CD14-positive monocyte (primary cell): Measurements from ENCODE around the gene RPLP2. TPM values are rescaled to one million over a fixed set of nuclear protein-coding genes. Genes with fewer than 3 reads are reported as not detected.

Experiments
- DNase-seq, 3 donors: peaks; one replicate each; pipeline ENCODE4 v3.0.0-alpha.2; 2011 to 2022
- H2AFZ ChIP-seq: 2 replicates; pipeline ENCODE4 v1.6.0; 2012; ENCODE audit warnings: mild to moderate bottlenecking, low read depth, low read length, inconsistent platforms; ENCODE audit not compliant: insufficient read depth, poor library complexity, severe bottlenecking
- H3K27ac ChIP-seq, 2 donors: 1 replicate in 1 of 2; 2 replicates in 1 of 2; pipeline ENCODE4 v1.5.1; 2012 to 2013; ENCODE audit warnings: low read length in 2 of 2, control low read depth in 1 of 2, inconsistent platforms in 1 of 2, low read depth in 1 of 2, mild to moderate bottlenecking in 1 of 2
- H3K27me3 ChIP-seq, 2 donors: one replicate each; pipeline versions ENCODE4 v1.6.0 to v1.6.1; 2011 to 2013; ENCODE audit warnings: low read length in 2 of 2; ENCODE audit not compliant: control insufficient read depth in 2 of 2, insufficient read depth in 2 of 2
- H3K36me3 ChIP-seq, 2 donors: replicated peaks in 1 of 2; 1 replicate in 1 of 2; 2 replicates in 1 of 2; pipeline versions ENCODE4 v1.5.1 to v1.6.1; 2012 to 2013; ENCODE audit warnings: low read length in 2 of 2, control low read depth in 1 of 2, inconsistent platforms in 1 of 2, mild to moderate bottlenecking in 1 of 2; ENCODE audit not compliant: insufficient read depth in 2 of 2, control insufficient read depth in 1 of 2
- H3K4me1 ChIP-seq, 2 donors: 1 replicate in 1 of 2; 2 replicates in 1 of 2; pipeline versions ENCODE4 v1.5.1 to v1.6.1; 2012 to 2013; ENCODE audit warnings: low read length in 2 of 2, control low read depth in 1 of 2, inconsistent platforms in 1 of 2, mild to moderate bottlenecking in 1 of 2, moderate library complexity in 1 of 2; ENCODE audit not compliant: insufficient read depth in 2 of 2, control insufficient read depth in 1 of 2
- H3K4me2 ChIP-seq: replicated peaks from 2 replicates; pipeline ENCODE3; 2012; ENCODE audit warnings: low read length, moderate library complexity, mild to moderate bottlenecking; ENCODE audit not compliant: poor library complexity, severe bottlenecking; ENCODE audit errors: extremely low read depth
- H3K4me3 ChIP-seq, 3 experiments: fragments of 200-600 bp in 1 of 3; sonication (generic) in 1 of 3; replicated peaks in 1 of 3; 1 replicate in 2 of 3; 2 replicates in 1 of 3; pipeline ENCODE4 v1.5.1; 2011 to 2013; ENCODE audit warnings: low read length in 3 of 3, mild to moderate bottlenecking in 3 of 3, control low read depth in 2 of 3, low read depth in 2 of 3, inconsistent platforms in 1 of 3, moderate library complexity in 1 of 3
- H3K79me2 ChIP-seq: 2 replicates; pipeline ENCODE4 v1.6.0; 2012; ENCODE audit warnings: mild to moderate bottlenecking, control low read depth, inconsistent platforms, low read length, moderate library complexity; ENCODE audit not compliant: insufficient read depth
- H3K9ac ChIP-seq: 2 replicates; pipeline ENCODE4 v1.6.0; 2017; ENCODE audit warnings: low read length, mild to moderate bottlenecking; ENCODE audit not compliant: insufficient read depth, poor library complexity, severe bottlenecking
- H3K9me3 ChIP-seq, 2 donors: replicated peaks in 1 of 2; 1 replicate in 1 of 2; 2 replicates in 1 of 2; pipeline versions ENCODE4 v1.5.1 to v1.6.1; 2012 to 2013; ENCODE audit warnings: low read length in 2 of 2, control low read depth in 1 of 2; ENCODE audit not compliant: control insufficient read depth in 1 of 2, insufficient read depth in 1 of 2
- H4K20me1 ChIP-seq: 2 replicates; pipeline ENCODE4 v1.6.0; 2012; ENCODE audit warnings: mild to moderate bottlenecking, low read length, control low read depth, moderate library complexity; ENCODE audit not compliant: insufficient read depth
- H3K27ac Mint-ChIP-seq, 7 donors: one replicate each; pipeline ENCODE4 v1.8.0; 2020; ENCODE audit warnings: mild to moderate bottlenecking in 7 of 7, mixed read lengths in 7 of 7, moderate library complexity in 6 of 7, inconsistent platforms in 2 of 7
- H3K27me3 Mint-ChIP-seq, 3 donors: one replicate each; pipeline ENCODE4 v1.8.0; 2021 to 2022; ENCODE audit warnings: low read depth in 3 of 3, mild to moderate bottlenecking in 3 of 3, mixed read lengths in 3 of 3, moderate library complexity in 3 of 3, inconsistent platforms in 1 of 3
- H3K36me3 Mint-ChIP-seq, 2 donors: one replicate each; pipeline ENCODE4 v1.8.0; 2020; ENCODE audit warnings: mixed read lengths in 2 of 2, inconsistent platforms in 1 of 2, mild to moderate bottlenecking in 1 of 2
- H3K4me1 Mint-ChIP-seq: one replicate; pipeline ENCODE4 v1.8.0; 2020; ENCODE audit warnings: mild to moderate bottlenecking, mixed read lengths
- H3K4me3 Mint-ChIP-seq, 2 donors: one replicate each; pipeline ENCODE4 v1.8.0; 2020; ENCODE audit warnings: mild to moderate bottlenecking in 2 of 2, mixed read lengths in 2 of 2, moderate library complexity in 1 of 2
- H3K9me3 Mint-ChIP-seq, 7 donors: one replicate each; pipeline ENCODE4 v1.8.0; 2020 to 2022; ENCODE audit warnings: mixed read lengths in 7 of 7, mild to moderate bottlenecking in 6 of 7, moderate library complexity in 6 of 7, inconsistent platforms in 2 of 7
- WGBS: methylation state at CpG from one replicate; pipeline ENCODE4 v1.1.5; 2013; ENCODE audit warnings: missing lambda C conversion rate; ENCODE audit not compliant: insufficient coverage; 5-methylcytosine and 5-hydroxymethylcytosine counted together
- intact Hi-C, 2 donors: fragments of 100-400 bp; cut with micrococcal nuclease; formaldehyde crosslinking; loops; one replicate each; pipeline versions ENCODE4 v1.15.0 to v1.15.1; 2023
- polyA plus RNA-seq, 3 donors: library from polyadenylated mRNA; depleted of rRNA in 1 of 3; unstranded in 2 of 3; stranded (reverse) in 1 of 3; fragments of 300-500 nt in 2 of 3; fragments of >200 nt in 1 of 3; fragmentation: Illumina TruSeq in 2 of 3; gene quantifications; 1 replicate in 2 of 3; 2 replicates in 1 of 3; pipeline ENCODE4 v1.2.3, GENCODE V29; 2012 to 2021
- TF ChIP-seq, protein P1 (sequence below): fragments of 200-600 bp; IDR thresholded peaks from one replicate; pipeline ENCODE4 v1.8.0; 2022; ENCODE audit warnings: antibody characterized with exemption, mild to moderate bottlenecking

The RPLP2 gene
- polyA plus RNA-seq, 3 donors: 879 to 1,191 (median 990) TPM

DNA sequence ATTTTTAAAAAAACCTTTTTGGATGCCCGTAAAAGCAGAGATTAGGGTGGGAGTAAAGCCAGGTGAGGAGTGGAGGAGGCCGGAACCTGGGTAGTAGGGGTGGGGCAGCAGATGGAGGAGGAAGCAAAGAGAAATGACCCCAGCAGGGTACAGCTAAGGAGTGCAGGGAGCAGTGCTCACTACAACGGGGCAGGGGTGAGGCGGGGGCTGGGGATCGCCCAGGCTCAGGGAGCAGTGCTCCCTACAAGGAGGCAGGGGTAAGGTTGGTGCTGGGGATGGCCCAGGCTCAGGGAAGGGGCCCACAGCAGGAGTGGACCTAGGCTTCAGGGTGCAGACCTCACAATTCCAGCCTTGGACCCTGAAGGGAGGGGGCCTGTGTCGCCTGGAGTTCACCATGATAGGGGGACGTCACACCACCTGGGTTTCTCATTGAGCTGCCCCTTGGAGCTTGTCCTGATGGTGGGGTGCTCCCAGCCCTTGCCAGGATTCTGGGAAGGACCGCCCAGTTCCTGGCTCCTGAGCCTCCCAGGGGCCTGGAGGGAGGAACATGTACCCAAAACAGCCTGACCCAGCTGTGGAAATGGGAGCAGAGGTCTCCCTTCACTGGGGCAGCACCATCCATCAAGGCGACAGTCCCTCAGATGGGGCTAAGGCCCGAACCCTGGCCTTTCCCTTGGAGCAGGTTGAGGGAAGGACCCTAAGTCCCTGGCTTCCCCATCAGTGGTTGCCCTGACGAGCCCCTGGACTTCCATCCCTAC is 6.1 kb downstream of the RPLP2 start:
- no peak overlapping the region for H3K4me3 Mint-ChIP-seq
- H3K27me3 ChIP-seq: no peaks in the 10 kb centered on the region
- H3K4me1 Mint-ChIP-seq: peaks cover 18% of the 10 kb centered on the region
- H4K20me1 ChIP-seq: peaks cover 38% of the 10 kb centered on the region
- DNase-seq: no peak
- peak overlapping the region in 1 of 7 donors; percentile 3 for H3K27ac Mint-ChIP-seq
- H3K4me2 ChIP-seq: no peak overlapping the region
- H3K9me3 ChIP-seq: no peaks in the 10 kb centered on the region
- H3K79me2 ChIP-seq: peaks cover 31% of the 10 kb centered on the region
- no peaks in the 10 kb centered on the region for H3K9me3 Mint-ChIP-seq
- no peak overlapping the region for H2AFZ ChIP-seq
- no peak overlapping the region for H3K27ac ChIP-seq
- H3K36me3 ChIP-seq: peaks cover 23 to 29% of the 10 kb centered on the region in 2 donors
- H3K4me3 ChIP-seq: no peak overlapping the region
- peaks cover 23 to 31% of the 10 kb centered on the region in 2 donors for H3K36me3 Mint-ChIP-seq
- WGBS: 96% methylated on average over 8 of the region's 11 CpGs
- no peak overlapping the region for H3K9ac ChIP-seq
- H3K27me3 Mint-ChIP-seq: peaks cover 0 to 10% (median 2%) of the 10 kb centered on the region in 3 donors
- peaks cover 19 to 30% of the 10 kb centered on the region in 2 donors for H3K4me1 ChIP-seq
- TF ChIP-seq, protein P1, sequence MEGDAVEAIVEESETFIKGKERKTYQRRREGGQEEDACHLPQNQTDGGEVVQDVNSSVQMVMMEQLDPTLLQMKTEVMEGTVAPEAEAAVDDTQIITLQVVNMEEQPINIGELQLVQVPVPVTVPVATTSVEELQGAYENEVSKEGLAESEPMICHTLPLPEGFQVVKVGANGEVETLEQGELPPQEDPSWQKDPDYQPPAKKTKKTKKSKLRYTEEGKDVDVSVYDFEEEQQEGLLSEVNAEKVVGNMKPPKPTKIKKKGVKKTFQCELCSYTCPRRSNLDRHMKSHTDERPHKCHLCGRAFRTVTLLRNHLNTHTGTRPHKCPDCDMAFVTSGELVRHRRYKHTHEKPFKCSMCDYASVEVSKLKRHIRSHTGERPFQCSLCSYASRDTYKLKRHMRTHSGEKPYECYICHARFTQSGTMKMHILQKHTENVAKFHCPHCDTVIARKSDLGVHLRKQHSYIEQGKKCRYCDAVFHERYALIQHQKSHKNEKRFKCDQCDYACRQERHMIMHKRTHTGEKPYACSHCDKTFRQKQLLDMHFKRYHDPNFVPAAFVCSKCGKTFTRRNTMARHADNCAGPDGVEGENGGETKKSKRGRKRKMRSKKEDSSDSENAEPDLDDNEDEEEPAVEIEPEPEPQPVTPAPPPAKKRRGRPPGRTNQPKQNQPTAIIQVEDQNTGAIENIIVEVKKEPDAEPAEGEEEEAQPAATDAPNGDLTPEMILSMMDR: no peak
- intact Hi-C loops: no loop called here

DNA sequence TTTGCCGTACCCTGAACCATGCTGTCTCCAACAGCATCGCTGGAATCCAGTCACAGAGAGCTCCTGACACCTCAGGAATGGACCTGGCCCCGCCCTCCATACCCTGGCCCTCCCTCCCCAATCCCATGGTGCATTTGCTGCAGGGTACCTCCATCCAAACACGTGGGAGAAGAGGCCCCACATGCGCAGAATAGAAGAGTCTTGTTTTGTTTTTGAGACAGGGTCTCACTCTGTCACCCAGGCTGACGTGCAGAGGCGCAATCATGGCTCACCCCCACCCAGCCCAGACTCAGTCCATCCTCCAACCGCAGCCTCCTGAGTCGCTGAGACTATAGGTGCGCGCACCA is 6.6 kb downstream of the RPLP2 start:
- Mint-ChIP-seq H3K27me3 (peaks cover 0 to 10% (median 2%) of the 10 kb centered on the region in 3 donors), H3K27ac (peak overlapping the region in 1 of 7 donors; percentile 3), H3K4me3 (no peak overlapping the region), H3K9me3 (no peaks in the 10 kb centered on the region), H3K36me3 (peaks cover 20 to 30% of the 10 kb centered on the region in 2 donors), H3K4me1 (peaks cover 18% of the 10 kb centered on the region)
- Histone ChIP-seq H4K20me1 (peaks cover 38% of the 10 kb centered on the region), H2AFZ (no peak overlapping the region), H3K9ac (no peak overlapping the region), H3K36me3 (peaks cover 23 to 26% of the 10 kb centered on the region in 2 donors), H3K27ac (no peak overlapping the region), H3K27me3 (no peaks in the 10 kb centered on the region), H3K9me3 (no peaks in the 10 kb centered on the region), H3K4me3 (no peak overlapping the region), H3K4me2 (no peak overlapping the region), H3K79me2 (peaks cover 31% of the 10 kb centered on the region), H3K4me1 (peaks cover 20 to 30% of the 10 kb centered on the region in 2 donors)
- DNase-seq: no peak
- intact Hi-C loops: no loop called here
- 86% methylated on average over 2 of the region's 11 CpGs for WGBS
- TF ChIP-seq, protein P1: no peak
